ENCODE results near the gene CAMTA1.

CAMTA1 gene

GRCh38 chr1:7528386-7529198, 743.3 kb downstream of the CAMTA1 start:
- no peak overlapping the region for H3K4me3 ChIP-seq (ENCODE audit: low read depth, low read length)
- TF ChIP-seq, protein P1, sequence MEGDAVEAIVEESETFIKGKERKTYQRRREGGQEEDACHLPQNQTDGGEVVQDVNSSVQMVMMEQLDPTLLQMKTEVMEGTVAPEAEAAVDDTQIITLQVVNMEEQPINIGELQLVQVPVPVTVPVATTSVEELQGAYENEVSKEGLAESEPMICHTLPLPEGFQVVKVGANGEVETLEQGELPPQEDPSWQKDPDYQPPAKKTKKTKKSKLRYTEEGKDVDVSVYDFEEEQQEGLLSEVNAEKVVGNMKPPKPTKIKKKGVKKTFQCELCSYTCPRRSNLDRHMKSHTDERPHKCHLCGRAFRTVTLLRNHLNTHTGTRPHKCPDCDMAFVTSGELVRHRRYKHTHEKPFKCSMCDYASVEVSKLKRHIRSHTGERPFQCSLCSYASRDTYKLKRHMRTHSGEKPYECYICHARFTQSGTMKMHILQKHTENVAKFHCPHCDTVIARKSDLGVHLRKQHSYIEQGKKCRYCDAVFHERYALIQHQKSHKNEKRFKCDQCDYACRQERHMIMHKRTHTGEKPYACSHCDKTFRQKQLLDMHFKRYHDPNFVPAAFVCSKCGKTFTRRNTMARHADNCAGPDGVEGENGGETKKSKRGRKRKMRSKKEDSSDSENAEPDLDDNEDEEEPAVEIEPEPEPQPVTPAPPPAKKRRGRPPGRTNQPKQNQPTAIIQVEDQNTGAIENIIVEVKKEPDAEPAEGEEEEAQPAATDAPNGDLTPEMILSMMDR (IDR thresholded peaks at IDR 0.05; ENCODE audit: insufficient read depth, low read depth, low read length, missing control alignments): no peak
- no peak for DNase-seq (ENCODE audit: low read depth)

- no peak overlapping the region for H3K4me3 ChIP-seq (ENCODE audit: low read depth, low read length)
- TF ChIP-seq, protein P1 (IDR thresholded peaks at IDR 0.05; ENCODE audit: insufficient read depth, low read depth, low read length, missing control alignments): no peak
- no peak for DNase-seq (ENCODE audit: low read depth)
These were observed 744.7 kb downstream of the CAMTA1 start for GRCh38 chr1:7529917-7530316.

GRCh38 chr1:7531562-7532340, 746.5 kb downstream of the CAMTA1 start:
- TF ChIP-seq, protein P1 (IDR thresholded peaks at IDR 0.05; ENCODE audit: insufficient read depth, low read depth, low read length, missing control alignments): no peak
- H3K4me3 ChIP-seq (ENCODE audit: low read depth, low read length): no peak overlapping the region
- no peak for DNase-seq (ENCODE audit: low read depth)

GRCh38 chr1:7533006-7533405, 747.8 kb downstream of the CAMTA1 start:
- no peak for DNase-seq (ENCODE audit: low read depth)
- no peak overlapping the region for H3K4me3 ChIP-seq (ENCODE audit: low read depth, low read length)
- TF ChIP-seq, protein P1 (IDR thresholded peaks at IDR 0.05; ENCODE audit: insufficient read depth, low read depth, low read length, missing control alignments): no peak

DNA sequence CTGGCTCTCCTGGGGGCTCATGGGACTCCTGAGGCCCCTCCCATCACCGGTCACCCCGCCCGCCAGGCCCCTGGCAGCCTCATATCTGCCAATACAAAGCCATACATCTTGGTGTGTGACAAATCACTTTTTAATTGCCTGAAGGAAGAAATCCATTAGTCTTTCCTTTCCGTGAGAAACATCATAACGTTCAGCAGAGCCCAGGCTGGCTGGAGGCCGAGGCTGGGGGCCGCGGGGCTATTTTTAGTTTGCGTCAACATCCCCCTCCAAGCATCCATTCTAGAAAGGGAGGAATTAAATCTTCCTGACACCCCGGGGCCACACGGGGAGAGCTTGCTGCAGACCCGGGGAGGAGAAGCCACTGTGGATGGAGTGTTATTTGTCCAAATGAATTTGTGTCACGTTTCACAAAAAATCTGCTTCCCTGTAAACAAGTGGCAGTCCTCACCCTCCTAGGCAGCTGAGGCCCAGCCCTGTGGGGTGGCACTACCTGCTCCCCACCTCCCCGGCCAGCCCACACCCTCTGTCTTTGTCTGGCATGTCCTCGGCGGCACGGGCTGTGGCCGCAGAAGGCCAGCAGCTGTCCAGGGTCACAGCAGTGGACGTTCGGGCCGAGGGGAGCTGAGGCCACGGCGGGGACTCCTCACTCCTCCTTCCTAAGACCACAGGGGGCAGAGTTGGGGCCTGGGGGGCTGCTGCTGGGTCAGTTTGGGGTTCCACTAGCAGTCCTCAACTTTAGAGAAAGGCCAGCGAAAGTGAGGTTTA, 749.0 kb downstream of the CAMTA1 start:
- no peak overlapping the region for H3K4me3 ChIP-seq (ENCODE audit: low read depth, low read length)
- TF ChIP-seq, protein P1 (IDR thresholded peaks at IDR 0.05; ENCODE audit: insufficient read depth, low read depth, low read length, missing control alignments): no peak
- DNase-seq (ENCODE audit: low read depth): no peak

- TF ChIP-seq, protein P1 (IDR thresholded peaks at IDR 0.05; ENCODE audit: insufficient read depth, low read depth, low read length, missing control alignments): no peak
These were observed 749.8 kb downstream of the CAMTA1 start for GRCh38 chr1:7535016-7535415.

More at GRCh38 chr1:7535016-7535415, 749.8 kb downstream of the CAMTA1 start:
- no peak overlapping the region for H3K4me3 ChIP-seq (ENCODE audit: low read depth, low read length)
- no peak for DNase-seq (ENCODE audit: low read depth)

Data from GM12865 (cell line).